Measurements from ENCODE around the gene SCFD2. TPM values are rescaled to one million over a fixed set of nuclear protein-coding genes. Genes with fewer than 3 reads are reported as not detected.

Gene SCFD2
- total RNA-seq, 1 donor from 2014 or later, result 13.2 TPM

- Histone ChIP-seq H3K27me3 (ENCODE audit: low read depth) (no peaks in the 10 kb centered on the region), H3K36me3 (no peaks in the 10 kb centered on the region), H3K4me3 (no peak overlapping the region), H3K4me1 (no peaks in the 10 kb centered on the region), H3K27ac (no peak overlapping the region), H3K9me3 (no peaks in the 10 kb centered on the region)
- intact Hi-C loops (cut with DNase I), result no loop called here
- no peak for DNase-seq
- TF ChIP-seq CTCF (IDR thresholded peaks at IDR 0.05), result no peak
- no peak for ATAC-seq
Observed at GRCh38 chr4:52935317-52935716, 430.5 kb downstream of the SCFD2 start.

GRCh38 chr4:52933738-52934137 is 432.1 kb downstream of the SCFD2 start:
- Histone ChIP-seq H3K9me3 (no peaks in the 10 kb centered on the region), H3K27ac (no peak overlapping the region), H3K4me1 (no peaks in the 10 kb centered on the region), H3K4me3 (no peak overlapping the region), H3K36me3 (no peaks in the 10 kb centered on the region), H3K27me3 (ENCODE audit: low read depth) (no peaks in the 10 kb centered on the region)
- ATAC-seq, result no peak
- no peak for TF ChIP-seq CTCF (IDR thresholded peaks at IDR 0.05)
- no peak for DNase-seq
- intact Hi-C loops (cut with DNase I), result no loop called here

GRCh38 chr4:52932591-52933470 is 433.0 kb downstream of the SCFD2 start:
- TF ChIP-seq CTCF (IDR thresholded peaks at IDR 0.05), result no peak
- Histone ChIP-seq H3K4me1 (no peaks in the 10 kb centered on the region), H3K4me3 (no peak overlapping the region), H3K27ac (no peak overlapping the region), H3K9me3 (no peaks in the 10 kb centered on the region), H3K36me3 (no peaks in the 10 kb centered on the region), H3K27me3 (ENCODE audit: low read depth) (no peaks in the 10 kb centered on the region)
- ATAC-seq (no peak), DNase-seq (no peak)
- intact Hi-C loops (cut with DNase I), result no loop called here

- DNase-seq (no peak), ATAC-seq (peak in 1 of 2 donors; percentile 62)
- no peak overlapping the region for H3K27ac ChIP-seq
- H3K4me3 ChIP-seq, result no peak overlapping the region
- H3K36me3 ChIP-seq, result no peaks in the 10 kb centered on the region
- no peaks in the 10 kb centered on the region for H3K9me3 ChIP-seq
- no peaks in the 10 kb centered on the region for H3K4me1 ChIP-seq
- TF ChIP-seq CTCF (IDR thresholded peaks at IDR 0.05), result no peak
- intact Hi-C loops (cut with DNase I), result no loop called here
- no peaks in the 10 kb centered on the region for H3K27me3 ChIP-seq (ENCODE audit: low read depth)
Observed at GRCh38 chr4:52931243-52931642, 434.6 kb downstream of the SCFD2 start.

GRCh38 chr4:52926196-52926974 is 439.5 kb downstream of the SCFD2 start:
- DNase-seq, result no peak
- Histone ChIP-seq H3K27ac (no peak overlapping the region), H3K9me3 (no peaks in the 10 kb centered on the region), H3K36me3 (no peaks in the 10 kb centered on the region), H3K4me3 (no peak overlapping the region), H3K27me3 (ENCODE audit: low read depth) (no peaks in the 10 kb centered on the region), H3K4me1 (no peaks in the 10 kb centered on the region)
- TF ChIP-seq CTCF (IDR thresholded peaks at IDR 0.05), result no peak
- ATAC-seq, result no peak
- intact Hi-C loops (cut with DNase I), result no loop called here

Measured in lower lobe of right lung (tissue), 2 donors.